ENCODE data around the gene COL5A2. TPM values are rescaled to one million over a fixed set of nuclear protein-coding genes. Genes with fewer than 3 reads are reported as not detected.

COL5A2 gene
- total RNA-seq, 4 donors from 2014 or later = 63.8 to 93.8 (median 74.4) TPM

GRCh38 chr2:189203177-189203799, 23.7 kb upstream of the COL5A2 start:
- DNase-seq (ENCODE audit: low spot score) (no peak), ATAC-seq (ENCODE audit: low FRiP score) (no peak)
- no peak for TF ChIP-seq CTCF (IDR thresholded peaks at IDR 0.05)

- no peak for DNase-seq (ENCODE audit: low spot score)
- TF ChIP-seq CTCF (IDR thresholded peaks at IDR 0.05) = no peak
- no peak for ATAC-seq (ENCODE audit: low FRiP score)
These were observed 20.2 kb upstream of the COL5A2 start for GRCh38 chr2:189199797-189200196.

GRCh38 chr2:189192766-189193165, 13.2 kb upstream of the COL5A2 start:
- DNase-seq (ENCODE audit: low spot score) (no peak), ATAC-seq (ENCODE audit: low FRiP score) (no peak)
- no peak for TF ChIP-seq CTCF (IDR thresholded peaks at IDR 0.05)

- no peak for TF ChIP-seq CTCF (IDR thresholded peaks at IDR 0.05)
- DNase-seq (ENCODE audit: low spot score) (no peak), ATAC-seq (ENCODE audit: low FRiP score) (no peak)
These were observed 12.2 kb upstream of the COL5A2 start for GRCh38 chr2:189191766-189192165.

GRCh38 chr2:189190685-189191084, 11.1 kb upstream of the COL5A2 start:
- ATAC-seq (ENCODE audit: low FRiP score) (no peak), DNase-seq (ENCODE audit: low spot score) (no peak)
- TF ChIP-seq CTCF (IDR thresholded peaks at IDR 0.05) = no peak

- ATAC-seq (ENCODE audit: low FRiP score) (no peak), DNase-seq (ENCODE audit: low spot score) (no peak)
- TF ChIP-seq CTCF (IDR thresholded peaks at IDR 0.05) = no peak
These were observed 8.7 kb upstream of the COL5A2 start for GRCh38 chr2:189188115-189188805.

GRCh38 chr2:189183170-189183569, 3.6 kb upstream of the COL5A2 start:
- DNase-seq (ENCODE audit: low spot score) (no peak), ATAC-seq (ENCODE audit: low FRiP score) (no peak)
- TF ChIP-seq CTCF (IDR thresholded peaks at IDR 0.05) = no peak

Measured in omental fat pad (tissue), 4 donors.